Activated T-helper 1 cell treated with anti-CD3 and anti-CD28 coated beads, Interleukin-12 subunit alpha, Interleukin-12 subunit beta, Interleukin-2, Interleukin-4 antibody, amounts not matched to agents 30 ng/mL and 10 ng/mL and 1 ng/mL, durations not matched to agents 14 hours and 24 hours and 36 hours (primary cell): Measurements from ENCODE around the gene STAT5B. TPM values are rescaled to one million over a fixed set of nuclear protein-coding genes. Genes with fewer than 3 reads are reported as not detected.
A peak's percentile ranks its signal among the peaks of the same experiment; 100 is the strongest.
"Not testable (repeated sequence)": the region's sequence is repeated elsewhere in the genome, so short reads cannot be mapped to it uniquely, and the experiment has no call there.

Source experiments
- DNase-seq: peaks from one replicate; pipeline ENCODE4 v3.0.0; 2021; ENCODE audit warnings: low spot score
- H3K27ac Mint-ChIP-seq: one replicate; pipeline ENCODE4 v1.8.0; 2021; ENCODE audit warnings: mild to moderate bottlenecking, mixed read lengths
- H3K27me3 Mint-ChIP-seq: one replicate; pipeline ENCODE4 v1.8.0; 2022; ENCODE audit warnings: mild to moderate bottlenecking, moderate library complexity, mixed read lengths; ENCODE audit not compliant: insufficient read depth
- H3K36me3 Mint-ChIP-seq: one replicate; pipeline ENCODE4 v1.8.0; 2021; ENCODE audit warnings: low read depth, mixed read lengths
- H3K4me1 Mint-ChIP-seq: one replicate; pipeline ENCODE4 v1.8.0; 2021; ENCODE audit warnings: low read depth, mixed read lengths
- H3K4me3 Mint-ChIP-seq: one replicate; pipeline ENCODE4 v1.8.0; 2021; ENCODE audit warnings: mild to moderate bottlenecking, moderate library complexity, mixed read lengths
- H3K9me3 Mint-ChIP-seq: one replicate; pipeline ENCODE4 v1.8.0; 2021; ENCODE audit warnings: mixed read lengths
- intact Hi-C: fragments of 100-400 bp; cut with micrococcal nuclease; formaldehyde crosslinking; loops from one replicate; pipeline ENCODE4 v1.15.1; 2024
- total RNA-seq: library from RNA; stranded (reverse); gene quantifications from 2 replicates; pipeline ENCODE4 v1.2.3, GENCODE V29; 2022

STAT5B gene
- 191 and 199 TPM in 2 replicates for total RNA-seq

DNA sequence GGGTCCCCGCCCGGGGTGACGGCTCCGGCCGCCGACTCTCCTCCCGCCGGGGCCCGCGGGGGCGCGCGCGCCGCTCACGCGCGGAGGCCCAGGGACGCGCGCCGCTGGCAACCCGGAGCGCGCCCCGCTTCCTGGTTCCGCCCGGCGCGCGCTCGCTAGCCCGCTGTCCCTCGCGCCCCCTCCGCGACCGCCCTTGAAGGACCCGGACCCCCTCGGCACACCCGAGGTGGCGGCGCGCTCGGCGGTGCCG lies at the start of gene STAT5B:
Gene STAT5B, minus strand, starts transcription at position 33 of the 250 bp plus-strand sequence. CDS start 44,264 bp downstream, outside the sequence.
- H3K27me3 Mint-ChIP-seq: no peaks in the 10 kb centered on the region
- peak within 1 kb of the TSS; percentile 97 for H3K4me3 Mint-ChIP-seq
- DNase-seq: peak; percentile 70
- intact Hi-C loops: no loop called here
- peaks cover 40% of the 10 kb centered on the region for H3K36me3 Mint-ChIP-seq
- peak within 1 kb of the TSS; percentile 94 for H3K27ac Mint-ChIP-seq
- H3K9me3 Mint-ChIP-seq: no peaks in the 10 kb centered on the region
- peaks cover 48% of the 10 kb centered on the region for H3K4me1 Mint-ChIP-seq

DNA sequence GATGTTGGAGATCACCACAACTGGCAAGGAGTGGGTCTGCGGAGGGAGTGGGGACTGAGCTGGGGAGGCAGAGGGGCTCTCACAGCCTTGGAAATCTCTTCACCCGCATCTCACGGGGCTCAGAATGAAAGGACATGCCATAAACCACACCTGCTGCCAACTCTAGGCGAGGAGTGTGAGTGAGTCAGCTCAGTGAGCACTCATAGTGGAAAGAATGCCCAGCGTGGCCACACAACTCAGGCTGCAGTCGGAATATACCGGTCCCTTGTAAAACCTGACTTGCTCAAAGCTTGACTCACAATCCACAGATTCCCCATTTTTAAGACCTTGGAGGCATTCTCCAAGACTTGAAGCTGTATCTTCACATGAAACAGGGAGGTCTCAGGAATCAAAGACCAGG lies 48.8 kb upstream of the STAT5B start:
- Mint-ChIP-seq H3K36me3 (peaks cover 57% of the 10 kb centered on the region), H3K4me1 (peaks cover 47% of the 10 kb centered on the region), H3K27me3 (no peaks in the 10 kb centered on the region), H3K27ac (peak overlapping the region; percentile 68), H3K4me3 (no peak overlapping the region), H3K9me3 (no peaks in the 10 kb centered on the region)
- DNase-seq: no peak
- intact Hi-C loops: no loop called here

DNA sequence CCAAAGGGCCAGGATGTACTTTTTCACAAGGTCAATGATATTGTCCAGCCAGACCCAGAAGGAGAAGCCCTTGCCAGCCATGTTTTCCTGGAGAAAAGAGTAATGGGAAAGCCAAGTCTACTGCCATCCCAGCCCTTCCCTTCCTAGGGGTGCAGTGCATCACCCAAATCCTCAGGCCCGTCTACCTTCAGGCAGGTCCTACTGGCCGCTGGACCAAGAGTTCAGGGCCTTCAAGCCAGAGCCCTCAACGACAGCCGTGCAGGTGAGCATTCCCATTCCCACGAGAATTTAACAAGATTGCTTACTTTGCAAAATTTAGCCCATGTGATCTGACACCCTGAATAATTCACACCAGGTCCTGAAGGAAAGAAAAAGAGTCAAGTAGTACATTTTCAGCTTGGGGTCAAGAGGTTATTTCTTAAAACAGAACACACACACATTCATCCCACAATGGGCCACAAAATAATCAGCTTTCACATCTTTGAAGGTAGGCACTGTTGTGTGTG lies 47.1 kb upstream of the STAT5B start:
- Mint-ChIP-seq H3K27me3 (no peaks in the 10 kb centered on the region), H3K9me3 (no peaks in the 10 kb centered on the region), H3K27ac (no peak overlapping the region), H3K36me3 (peaks cover 55% of the 10 kb centered on the region), H3K4me1 (peaks cover 54% of the 10 kb centered on the region), H3K4me3 (no peak overlapping the region)
- no peak for DNase-seq
- intact Hi-C loops: loop anchor here (1.0 to 2.0 kb wide), 3 partner anchors 14 to 193 kb away; no protein-coding TSS in a partner anchor

- intact Hi-C loops: loop anchor here (1.0 to 2.0 kb wide), 6 partner anchors 10 to 205 kb away; no protein-coding TSS in a partner anchor
- Mint-ChIP-seq H3K4me1 (peaks cover 55% of the 10 kb centered on the region), H3K9me3 (no peaks in the 10 kb centered on the region), H3K36me3 (peaks cover 55% of the 10 kb centered on the region), H3K4me3 (no peak overlapping the region), H3K27me3 (no peaks in the 10 kb centered on the region), H3K27ac (peak overlapping the region; percentile 1)
- peak; percentile 87 for DNase-seq
These were observed 46.4 kb upstream of the STAT5B start for GRCh38 chr17:42322382-42323267.

DNA sequence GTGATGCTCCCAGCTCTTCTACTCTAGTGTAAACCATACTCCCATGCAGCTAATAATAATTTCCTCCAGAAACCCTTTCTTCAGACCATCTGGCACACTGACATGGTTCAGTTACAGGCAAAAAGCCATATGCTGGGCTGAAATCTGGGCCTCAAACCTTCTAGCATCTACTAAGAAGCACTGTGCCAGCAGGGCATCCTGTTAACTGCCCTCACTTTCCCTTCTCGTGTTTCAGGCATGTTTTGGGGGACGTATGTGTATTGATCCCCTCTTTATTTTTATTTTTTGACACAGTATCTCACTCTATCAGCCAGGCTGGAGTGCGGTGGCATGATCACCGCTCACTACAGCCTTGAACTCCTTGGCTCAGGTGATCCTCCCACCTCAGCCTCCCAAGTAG lies 45.4 kb upstream of the STAT5B start:
- no peak for DNase-seq
- H3K27me3 Mint-ChIP-seq: no peaks in the 10 kb centered on the region
- H3K9me3 Mint-ChIP-seq: no peaks in the 10 kb centered on the region
- peaks cover 63% of the 10 kb centered on the region for H3K36me3 Mint-ChIP-seq
- peak overlapping the region; percentile 49 for H3K27ac Mint-ChIP-seq
- intact Hi-C loops: no loop called here
- no peak overlapping the region for H3K4me3 Mint-ChIP-seq
- H3K4me1 Mint-ChIP-seq: peaks cover 65% of the 10 kb centered on the region

- H3K27ac Mint-ChIP-seq, H3K9me3 Mint-ChIP-seq, H3K4me3 Mint-ChIP-seq, intact Hi-C loops, DNase-seq, H3K27me3 Mint-ChIP-seq: not testable (repeated sequence)
- Mint-ChIP-seq H3K36me3 (peaks cover 62% of the 10 kb centered on the region), H3K4me1 (peaks cover 74% of the 10 kb centered on the region)
These were observed 41.8 kb upstream of the STAT5B start for GRCh38 chr17:42317967-42318366.

DNA sequence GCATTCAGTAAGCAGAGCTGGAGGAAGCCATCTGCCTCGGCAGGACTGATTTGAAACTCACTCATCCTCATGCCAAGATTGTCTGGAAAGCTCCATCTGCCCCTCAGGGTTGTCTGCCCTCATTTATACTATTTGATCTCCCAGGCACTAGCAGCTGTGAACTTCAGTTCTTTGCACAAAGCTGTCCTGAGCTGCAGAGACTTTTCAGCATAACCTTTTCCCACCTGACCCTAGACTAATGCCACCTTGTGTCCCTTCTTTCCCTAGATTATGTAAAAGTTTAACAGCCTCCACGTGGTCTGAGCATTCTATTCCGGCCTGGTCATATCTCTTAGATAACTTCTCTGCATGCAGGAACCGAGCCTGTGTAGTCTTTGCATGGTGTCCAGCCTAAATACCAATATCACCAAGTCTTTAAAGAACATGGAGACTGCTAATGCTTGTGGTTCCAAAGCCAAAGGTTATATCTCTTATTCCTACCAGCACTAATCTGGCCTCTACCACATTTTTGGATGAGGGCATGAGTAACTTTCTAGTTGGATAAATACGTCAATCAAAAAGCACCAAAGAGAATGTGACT lies 41.2 kb upstream of the STAT5B start:
- intact Hi-C loops: no loop called here
- no peak overlapping the region for H3K4me3 Mint-ChIP-seq
- H3K4me1 Mint-ChIP-seq: peaks cover 72% of the 10 kb centered on the region
- H3K27me3 Mint-ChIP-seq: no peaks in the 10 kb centered on the region
- no peaks in the 10 kb centered on the region for H3K9me3 Mint-ChIP-seq
- H3K27ac Mint-ChIP-seq: peak overlapping the region; percentile 67
- peaks cover 56% of the 10 kb centered on the region for H3K36me3 Mint-ChIP-seq
- no peak for DNase-seq

DNA sequence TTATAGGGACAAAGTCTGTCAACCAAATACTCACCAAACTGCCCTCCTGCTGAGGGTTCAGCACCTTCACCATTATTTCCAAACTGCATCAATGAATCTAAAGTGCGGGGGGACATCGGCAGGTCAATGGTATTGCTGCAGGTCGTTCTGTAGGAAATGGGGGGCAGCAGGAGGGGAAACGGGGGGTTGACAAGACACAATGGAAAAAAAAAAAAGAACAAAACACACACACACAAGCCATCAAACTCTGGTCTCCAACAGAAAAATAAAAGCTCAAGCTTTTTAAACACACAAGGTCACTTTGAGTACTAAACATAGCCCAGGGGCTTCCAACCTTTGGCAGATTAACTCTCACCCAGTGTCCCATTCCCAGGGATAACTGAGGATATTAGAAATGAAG lies 40.6 kb upstream of the STAT5B start:
- no peaks in the 10 kb centered on the region for H3K27me3 Mint-ChIP-seq
- H3K9me3 Mint-ChIP-seq: no peaks in the 10 kb centered on the region
- H3K4me3 Mint-ChIP-seq: no peak overlapping the region
- H3K36me3 Mint-ChIP-seq: peaks cover 53% of the 10 kb centered on the region
- DNase-seq: no peak
- H3K4me1 Mint-ChIP-seq: peaks cover 71% of the 10 kb centered on the region
- peak overlapping the region; percentile 63 for H3K27ac Mint-ChIP-seq
- intact Hi-C loops: no loop called here

DNA sequence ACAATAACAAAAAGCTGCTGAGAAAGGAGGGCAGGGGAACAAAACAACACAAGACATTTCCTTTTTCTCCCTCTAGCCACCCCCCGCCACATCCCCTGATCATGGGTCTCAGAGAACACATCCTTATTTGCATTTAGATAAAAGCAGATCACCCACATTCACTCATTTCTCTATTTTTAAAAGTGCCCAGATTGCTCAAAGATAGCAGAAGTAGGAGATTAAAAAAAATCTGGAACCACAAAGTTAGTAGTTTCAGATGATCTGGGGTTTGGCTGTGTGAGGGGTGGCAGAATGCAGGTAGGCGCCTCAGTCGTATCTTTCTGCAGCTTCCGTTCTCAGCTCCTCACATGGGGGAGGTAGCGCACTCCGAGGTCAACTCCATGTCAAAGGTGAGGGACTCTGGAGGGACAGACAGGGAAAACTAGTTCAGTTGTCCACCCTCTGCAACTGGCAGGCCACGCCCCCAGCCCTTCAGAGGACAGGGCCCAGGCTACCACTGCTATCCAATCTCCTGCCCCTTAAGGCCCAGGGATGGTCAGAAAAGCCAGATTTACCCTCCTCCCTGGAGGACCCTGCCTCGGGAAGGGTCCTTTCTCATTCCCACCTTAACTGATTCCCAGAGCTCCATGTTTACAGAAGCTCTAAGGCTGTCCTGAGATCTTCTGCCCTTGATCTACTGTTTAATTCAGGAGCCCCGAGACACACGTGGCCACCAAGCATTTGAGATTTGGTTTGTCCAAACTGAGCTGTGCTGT lies 39.4 kb upstream of the STAT5B start:
- Mint-ChIP-seq H3K9me3 (no peaks in the 10 kb centered on the region), H3K4me3 (peak overlapping the region; percentile 23), H3K27ac (peak overlapping the region; percentile 74), H3K4me1 (peaks cover 72% of the 10 kb centered on the region), H3K27me3 (no peaks in the 10 kb centered on the region), H3K36me3 (peaks cover 57% of the 10 kb centered on the region)
- no peak for DNase-seq
- intact Hi-C loops: no loop called here

- intact Hi-C loops: loop anchor here (2.0 kb wide), 2 partner anchors 91 to 93 kb away; no protein-coding TSS in a partner anchor
- Mint-ChIP-seq H3K27me3 (no peaks in the 10 kb centered on the region), H3K4me3 (peak overlapping the region; percentile 33), H3K27ac (peak overlapping the region; percentile 80), H3K9me3 (no peaks in the 10 kb centered on the region), H3K36me3 (peaks cover 62% of the 10 kb centered on the region), H3K4me1 (peaks cover 75% of the 10 kb centered on the region)
- no peak for DNase-seq
These were observed 37.8 kb upstream of the STAT5B start for GRCh38 chr17:42313773-42314566.

DNA sequence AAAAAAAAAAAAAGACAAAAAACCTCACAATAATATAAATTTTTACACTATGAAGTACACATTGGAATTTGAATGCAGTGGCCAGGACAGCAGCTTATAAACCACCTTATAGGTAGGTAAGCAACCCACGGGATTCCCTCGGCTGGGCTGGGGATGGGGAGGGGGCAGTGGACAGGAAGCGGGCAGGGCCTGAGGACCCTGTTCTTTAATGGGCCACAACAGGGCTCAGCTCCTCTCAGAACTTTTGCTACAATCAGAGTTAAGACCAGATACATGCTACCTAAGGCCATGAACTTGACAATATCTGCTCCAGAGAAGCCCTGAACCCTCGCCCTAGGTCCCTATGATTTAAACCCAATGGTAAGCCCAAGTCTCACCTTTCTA lies 37.2 kb upstream of the STAT5B start:
- DNase-seq: no peak
- Mint-ChIP-seq H3K9me3 (no peaks in the 10 kb centered on the region), H3K27ac (peak overlapping the region; percentile 80), H3K27me3 (no peaks in the 10 kb centered on the region), H3K4me1 (peaks cover 79% of the 10 kb centered on the region), H3K4me3 (peak overlapping the region; percentile 33), H3K36me3 (peaks cover 63% of the 10 kb centered on the region)
- intact Hi-C loops: loop anchor here (2.0 kb wide), 2 partner anchors 91 to 93 kb away; no protein-coding TSS in a partner anchor
